GM12872 (cell line): ENCODE results near the gene VGLL4.

Source experiments
- TF ChIP-seq, protein P1 (sequence below): IDR thresholded peaks from 3 replicates; pipeline ENCODE4 v1.5.1; 2011; ENCODE audit warnings: low read depth, mild to moderate bottlenecking, low read length, moderate library complexity; ENCODE audit not compliant: insufficient read depth

Gene VGLL4

DNA sequence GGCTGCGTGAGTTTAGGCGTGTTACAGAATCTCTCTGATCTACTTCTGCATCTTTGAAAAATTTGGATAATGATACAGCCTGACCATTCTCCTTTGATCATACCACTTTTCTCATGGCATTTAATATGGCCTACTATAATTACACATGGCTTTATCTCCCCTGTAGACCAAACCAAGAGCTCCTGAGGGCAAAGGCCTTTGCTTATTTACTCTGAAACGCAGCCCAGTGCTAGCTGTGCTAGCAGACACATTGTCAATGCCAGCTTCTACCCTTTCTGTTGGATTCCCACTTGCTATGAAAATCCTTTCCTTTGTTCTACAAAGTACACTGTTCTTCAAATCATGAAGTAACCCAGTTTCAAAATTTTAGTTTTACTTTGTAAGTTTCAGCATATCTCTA, 16.5 kb upstream of the VGLL4 start:
- TF ChIP-seq, protein P1, sequence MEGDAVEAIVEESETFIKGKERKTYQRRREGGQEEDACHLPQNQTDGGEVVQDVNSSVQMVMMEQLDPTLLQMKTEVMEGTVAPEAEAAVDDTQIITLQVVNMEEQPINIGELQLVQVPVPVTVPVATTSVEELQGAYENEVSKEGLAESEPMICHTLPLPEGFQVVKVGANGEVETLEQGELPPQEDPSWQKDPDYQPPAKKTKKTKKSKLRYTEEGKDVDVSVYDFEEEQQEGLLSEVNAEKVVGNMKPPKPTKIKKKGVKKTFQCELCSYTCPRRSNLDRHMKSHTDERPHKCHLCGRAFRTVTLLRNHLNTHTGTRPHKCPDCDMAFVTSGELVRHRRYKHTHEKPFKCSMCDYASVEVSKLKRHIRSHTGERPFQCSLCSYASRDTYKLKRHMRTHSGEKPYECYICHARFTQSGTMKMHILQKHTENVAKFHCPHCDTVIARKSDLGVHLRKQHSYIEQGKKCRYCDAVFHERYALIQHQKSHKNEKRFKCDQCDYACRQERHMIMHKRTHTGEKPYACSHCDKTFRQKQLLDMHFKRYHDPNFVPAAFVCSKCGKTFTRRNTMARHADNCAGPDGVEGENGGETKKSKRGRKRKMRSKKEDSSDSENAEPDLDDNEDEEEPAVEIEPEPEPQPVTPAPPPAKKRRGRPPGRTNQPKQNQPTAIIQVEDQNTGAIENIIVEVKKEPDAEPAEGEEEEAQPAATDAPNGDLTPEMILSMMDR: no peak

DNA sequence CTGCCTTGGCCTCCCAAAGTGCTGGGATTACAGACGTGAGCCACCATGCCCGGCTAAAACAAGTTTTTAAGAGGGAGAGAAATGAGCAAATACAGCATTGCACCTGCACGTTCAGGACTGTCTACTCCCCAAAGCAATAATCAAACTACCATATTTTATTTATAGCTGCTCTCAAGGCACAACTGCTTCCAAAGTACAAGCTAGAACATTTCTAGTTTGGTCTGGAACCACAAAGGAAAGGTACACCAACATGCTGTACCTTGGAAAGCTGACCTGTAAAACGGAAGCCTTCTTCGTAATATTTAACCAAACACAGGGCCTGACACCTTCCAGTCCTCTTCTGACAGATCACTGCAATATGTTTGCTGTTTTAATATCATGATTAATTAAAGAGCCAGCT, 14.5 kb upstream of the VGLL4 start:
- TF ChIP-seq, protein P1: no peak

DNA sequence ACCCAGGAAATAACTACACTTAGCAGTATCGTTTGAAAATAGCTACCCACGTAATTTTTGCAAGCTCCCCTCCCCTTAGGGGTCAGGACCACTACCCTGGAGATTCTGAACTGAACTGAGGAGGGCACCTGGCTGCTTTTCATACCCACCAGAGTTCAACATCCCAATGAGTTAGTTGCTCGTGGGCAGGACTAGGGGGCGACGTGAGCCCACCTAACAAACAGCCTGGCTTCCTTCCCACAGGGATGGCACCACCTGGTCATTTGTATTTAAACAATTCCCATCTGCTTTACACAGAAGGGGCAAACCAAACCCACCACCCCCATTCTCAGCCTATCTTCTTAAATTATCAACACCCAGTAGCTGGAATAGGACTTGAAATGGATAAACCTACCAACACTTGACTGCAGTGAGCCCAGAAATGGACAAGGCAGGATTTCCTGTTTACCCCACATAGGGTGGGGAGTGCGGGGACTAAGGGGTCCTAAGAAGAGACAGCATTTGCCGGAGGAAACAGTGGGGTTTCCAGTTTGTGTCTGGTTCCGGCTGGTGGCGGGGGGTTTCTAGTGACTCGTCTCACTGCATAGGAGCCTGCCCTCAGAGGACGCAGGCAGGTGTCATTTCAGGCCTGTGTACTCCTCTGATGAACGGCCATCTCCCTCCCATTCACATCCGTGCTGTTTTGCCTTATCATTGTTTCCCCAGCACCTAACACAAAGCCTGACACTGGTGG, 11.6 kb upstream of the VGLL4 start:
- TF ChIP-seq, protein P1: peak; percentile 38; the same call in 2 of the 3 replicates

DNA sequence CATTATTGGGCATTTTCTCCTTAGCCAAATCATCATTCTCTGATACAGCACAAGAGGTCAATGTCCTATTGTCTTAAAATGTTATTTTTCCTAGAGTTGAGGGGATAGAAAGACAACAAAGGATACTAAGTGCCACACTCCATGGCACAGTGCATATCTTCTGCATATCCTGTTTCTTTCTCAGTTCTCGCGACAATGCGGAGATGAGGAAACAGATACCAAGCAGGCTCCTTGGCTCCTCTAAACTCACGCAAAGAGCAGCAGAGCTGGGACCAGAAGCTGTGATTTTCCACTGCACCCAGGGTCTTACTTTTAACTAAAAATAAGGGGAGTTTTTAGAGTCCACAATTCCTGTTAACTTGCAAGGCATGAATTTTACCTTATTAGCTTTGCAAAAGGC, 10.5 kb upstream of the VGLL4 start:
- TF ChIP-seq, protein P1: no peak

DNA sequence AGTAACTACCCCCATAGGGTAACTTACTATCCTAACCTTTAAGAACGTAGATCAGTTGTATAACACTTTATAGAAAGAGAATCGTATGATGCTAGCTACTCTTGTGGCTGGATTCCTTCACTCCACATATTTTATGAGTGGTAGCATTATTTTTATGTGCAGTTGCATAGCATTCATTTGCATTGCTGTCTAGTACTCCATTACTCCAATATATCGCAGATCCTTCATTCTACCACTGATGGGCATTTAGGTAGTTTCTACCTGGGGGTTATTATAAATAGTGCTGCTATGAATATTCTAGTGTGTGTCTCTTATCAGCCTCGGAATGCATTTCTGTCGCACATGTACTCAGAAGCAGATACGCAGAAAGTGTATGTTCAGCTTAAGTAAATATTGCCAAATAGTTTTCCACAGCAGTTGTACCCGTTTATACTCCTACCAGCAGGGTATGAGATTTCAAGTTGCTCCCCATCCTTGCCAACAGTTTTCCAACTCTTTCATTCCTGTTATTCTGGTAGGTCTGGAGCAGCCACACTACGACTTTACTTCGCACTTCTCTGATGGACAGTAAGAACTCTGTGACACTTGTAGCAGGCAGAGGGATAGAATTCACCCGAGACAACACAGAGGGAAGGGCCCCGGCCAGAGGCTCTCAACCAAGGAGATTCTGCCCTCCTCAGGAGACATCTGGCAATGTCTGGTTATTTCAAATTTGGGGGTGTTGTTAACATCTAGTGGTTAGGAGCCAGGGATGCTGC, 9.8 kb upstream of the VGLL4 start:
- TF ChIP-seq, protein P1: peak; percentile 24; the same call in 1 of the 3 replicates

DNA sequence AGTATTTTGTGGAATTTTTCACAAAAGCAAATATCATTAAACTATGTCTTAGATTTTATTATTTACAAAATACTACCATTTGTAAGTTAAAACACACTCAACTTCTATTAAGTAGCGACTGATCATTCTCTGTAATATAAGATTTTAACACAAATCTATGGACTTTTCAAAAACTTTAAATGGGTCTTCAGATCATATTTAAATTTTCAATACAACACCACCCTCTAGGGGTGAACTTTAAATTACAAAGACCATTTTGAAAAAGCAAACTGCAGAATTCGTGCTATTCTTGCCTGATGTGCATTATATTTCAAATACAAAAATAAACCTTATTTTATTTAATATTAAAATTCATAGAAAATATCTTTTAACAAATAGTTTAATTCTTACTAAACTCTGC, 8.2 kb upstream of the VGLL4 start:
- TF ChIP-seq, protein P1: peak; percentile 28; the same call in 1 of the 3 replicates

DNA sequence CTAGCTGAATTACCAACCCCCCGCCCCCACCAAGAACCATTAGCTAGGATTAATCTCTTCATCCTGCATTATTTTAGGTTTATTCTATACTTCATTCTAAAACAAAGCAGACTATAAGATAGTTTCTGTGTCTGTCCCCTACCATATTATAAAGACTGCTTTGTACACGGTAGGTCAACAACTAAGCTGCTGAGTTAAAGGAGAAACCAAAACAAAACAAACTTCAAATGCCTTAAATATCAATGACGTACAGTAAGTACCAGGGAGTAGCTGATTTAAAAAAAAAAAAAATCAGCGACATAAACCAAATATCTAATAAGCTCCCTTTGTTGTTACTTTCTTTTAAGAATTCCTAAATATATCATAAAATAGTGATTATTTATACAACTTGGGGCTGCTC, 7.8 kb upstream of the VGLL4 start:
- TF ChIP-seq, protein P1: no peak
